ENCODE results near the gene SEC31B.

DNA sequence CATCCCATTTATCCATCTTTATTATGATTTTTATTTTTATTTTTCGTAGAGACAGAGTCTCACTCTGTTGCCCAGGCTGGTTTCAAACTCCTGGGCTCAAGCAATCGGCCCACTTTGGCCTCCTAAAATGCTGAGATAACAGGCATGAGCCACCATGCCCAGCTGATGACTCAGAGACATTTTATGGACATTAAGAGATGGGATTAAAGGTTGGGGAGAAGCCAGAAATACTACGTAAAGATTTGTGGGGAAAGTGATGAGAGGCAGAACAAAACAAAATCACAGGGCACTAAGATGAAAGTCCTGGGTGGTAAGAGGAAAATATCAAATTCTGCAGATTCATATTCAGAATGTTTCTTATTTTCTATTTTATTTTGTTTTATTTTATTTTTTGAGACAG lies 49.3 kb downstream of the SEC31B start:
- TF ChIP-seq, protein P1, sequence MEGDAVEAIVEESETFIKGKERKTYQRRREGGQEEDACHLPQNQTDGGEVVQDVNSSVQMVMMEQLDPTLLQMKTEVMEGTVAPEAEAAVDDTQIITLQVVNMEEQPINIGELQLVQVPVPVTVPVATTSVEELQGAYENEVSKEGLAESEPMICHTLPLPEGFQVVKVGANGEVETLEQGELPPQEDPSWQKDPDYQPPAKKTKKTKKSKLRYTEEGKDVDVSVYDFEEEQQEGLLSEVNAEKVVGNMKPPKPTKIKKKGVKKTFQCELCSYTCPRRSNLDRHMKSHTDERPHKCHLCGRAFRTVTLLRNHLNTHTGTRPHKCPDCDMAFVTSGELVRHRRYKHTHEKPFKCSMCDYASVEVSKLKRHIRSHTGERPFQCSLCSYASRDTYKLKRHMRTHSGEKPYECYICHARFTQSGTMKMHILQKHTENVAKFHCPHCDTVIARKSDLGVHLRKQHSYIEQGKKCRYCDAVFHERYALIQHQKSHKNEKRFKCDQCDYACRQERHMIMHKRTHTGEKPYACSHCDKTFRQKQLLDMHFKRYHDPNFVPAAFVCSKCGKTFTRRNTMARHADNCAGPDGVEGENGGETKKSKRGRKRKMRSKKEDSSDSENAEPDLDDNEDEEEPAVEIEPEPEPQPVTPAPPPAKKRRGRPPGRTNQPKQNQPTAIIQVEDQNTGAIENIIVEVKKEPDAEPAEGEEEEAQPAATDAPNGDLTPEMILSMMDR (IDR thresholded peaks at IDR 0.05; ENCODE audit: low read length) = no peak
- no peak for TF ChIP-seq EZH2 (IDR thresholded peaks at IDR 0.05; ENCODE audit: borderline replicate concordance, low read length)

Measured in OCI-LY1 (cell line).